ENCODE measurements around the gene MT1F.

The MT1F gene

DNA sequence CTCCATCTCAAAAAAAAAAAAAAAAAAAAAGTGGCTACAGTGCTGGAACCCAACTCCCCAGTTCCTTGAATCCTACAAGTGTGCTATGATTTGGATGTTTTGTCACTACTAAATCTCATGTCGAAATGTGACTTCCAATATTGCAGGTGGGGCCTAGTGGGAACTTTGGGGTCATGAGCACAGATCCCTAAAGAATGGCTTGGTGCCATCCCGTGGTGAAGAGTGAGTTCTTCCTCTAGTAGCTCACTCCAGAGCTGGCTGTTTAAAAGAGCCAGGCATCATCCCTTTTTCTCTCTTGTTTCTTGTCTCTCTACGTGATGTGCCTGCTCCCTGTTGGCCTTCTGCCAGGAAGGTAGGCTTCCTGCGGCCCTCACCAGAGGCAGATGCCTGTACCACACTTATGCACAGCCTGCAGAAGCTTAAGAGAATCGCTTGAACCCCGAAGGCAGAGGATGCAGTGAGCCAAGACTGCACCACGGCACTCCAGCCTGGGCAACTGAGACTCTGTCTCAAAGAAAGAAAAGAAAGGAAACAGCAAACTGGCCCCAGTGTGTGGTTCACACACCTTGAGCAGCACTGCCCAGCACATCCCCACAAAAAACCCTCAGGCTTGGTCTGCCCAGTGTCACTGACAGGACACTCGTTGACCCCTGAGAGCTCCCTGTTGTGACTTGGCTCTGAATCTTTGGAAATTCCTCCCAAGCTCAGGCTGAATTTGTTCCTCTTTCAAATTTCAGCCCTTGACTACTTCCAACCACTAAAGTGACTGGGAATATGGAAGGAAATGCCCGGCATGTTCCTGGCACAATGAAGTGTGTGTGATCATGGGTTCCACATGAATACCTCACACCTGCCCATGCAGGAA is 29.0 kb upstream of the MT1F start:
- Histone ChIP-seq H3K9ac (ENCODE audit: low read length) (no peak overlapping the region), H3K4me3 (ENCODE audit: low read length) (no peak overlapping the region), H3K4me1 (ENCODE audit: control insufficient read depth, low read depth, low read length) (peaks cover 12% of the 10 kb centered on the region), H3K27me3 (ENCODE audit: control insufficient read depth, insufficient read depth, low read length) (peaks cover 100% of the 10 kb centered on the region), H3K27ac (ENCODE audit: low read length) (no peak overlapping the region), H3K9me3 (ENCODE audit: control insufficient read depth, low read depth, low read length) (no peaks in the 10 kb centered on the region), H3K36me3 (ENCODE audit: control insufficient read depth, low read depth, low read length) (no peaks in the 10 kb centered on the region)

- H3K36me3 ChIP-seq (ENCODE audit: control insufficient read depth, low read depth, low read length): no peaks in the 10 kb centered on the region
- no peak overlapping the region for H3K27ac ChIP-seq (ENCODE audit: low read length)
Observed at GRCh38 chr16:56629531-56629930, 28.2 kb upstream of the MT1F start.

DNA sequence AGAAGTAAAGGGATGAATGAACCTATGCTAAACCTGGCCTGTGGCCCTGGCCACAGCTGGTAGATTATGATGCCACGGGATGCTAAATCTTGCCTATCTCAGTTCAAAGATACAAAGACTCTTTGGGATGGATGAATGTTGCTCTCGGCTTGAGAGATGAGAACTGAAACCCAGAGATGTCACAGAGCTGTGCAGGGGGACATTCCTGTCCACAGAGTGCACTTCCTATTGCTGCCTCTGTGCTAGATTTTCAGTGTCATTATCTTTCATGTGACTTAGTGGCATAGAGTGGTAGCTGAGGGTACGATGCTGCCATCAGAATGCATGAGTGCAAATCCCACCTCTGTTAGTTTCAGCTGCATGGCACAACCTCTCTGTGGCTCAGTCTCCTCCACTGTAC is 27.6 kb upstream of the MT1F start:
- no peak overlapping the region for H3K27ac ChIP-seq (ENCODE audit: low read length)
- no peaks in the 10 kb centered on the region for H3K36me3 ChIP-seq (ENCODE audit: control insufficient read depth, low read depth, low read length)
- peaks cover 100% of the 10 kb centered on the region for H3K27me3 ChIP-seq (ENCODE audit: control insufficient read depth, insufficient read depth, low read length)
- no peak overlapping the region for H3K9ac ChIP-seq (ENCODE audit: low read length)
- no peaks in the 10 kb centered on the region for H3K9me3 ChIP-seq (ENCODE audit: control insufficient read depth, low read depth, low read length)
- no peak overlapping the region for H3K4me3 ChIP-seq (ENCODE audit: low read length)
- H3K4me1 ChIP-seq (ENCODE audit: control insufficient read depth, low read depth, low read length): peaks cover 12% of the 10 kb centered on the region

More at GRCh38 chr16:56629531-56629930, 28.2 kb upstream of the MT1F start:
- H3K4me3 ChIP-seq (ENCODE audit: low read length): no peak overlapping the region
- H3K27me3 ChIP-seq (ENCODE audit: control insufficient read depth, insufficient read depth, low read length): peaks cover 100% of the 10 kb centered on the region
- H3K4me1 ChIP-seq (ENCODE audit: control insufficient read depth, low read depth, low read length): peaks cover 12% of the 10 kb centered on the region
- no peaks in the 10 kb centered on the region for H3K9me3 ChIP-seq (ENCODE audit: control insufficient read depth, low read depth, low read length)
- no peak overlapping the region for H3K9ac ChIP-seq (ENCODE audit: low read length)

DNA sequence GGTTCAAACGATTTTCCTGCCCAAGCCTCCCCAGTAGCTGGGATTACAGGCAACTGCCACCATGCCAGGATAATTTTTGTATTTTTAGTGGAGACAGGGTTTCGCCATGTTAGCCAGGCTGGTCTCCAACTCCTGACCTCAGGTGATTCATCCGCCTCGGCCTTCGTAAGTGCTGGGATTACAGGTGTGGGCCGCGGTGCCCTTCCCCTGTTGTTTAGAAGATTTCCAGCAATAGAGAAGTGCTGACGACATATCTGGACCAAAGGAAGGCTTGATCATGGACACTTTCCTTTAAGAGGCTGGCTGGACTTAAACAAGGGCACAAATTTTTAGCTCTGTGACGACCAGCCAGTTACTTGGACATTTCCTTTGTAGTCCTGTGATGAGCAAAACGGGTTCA is 26.6 kb upstream of the MT1F start:
- peaks cover 7% of the 10 kb centered on the region for H3K4me1 ChIP-seq (ENCODE audit: control insufficient read depth, low read depth, low read length)
- no peaks in the 10 kb centered on the region for H3K36me3 ChIP-seq (ENCODE audit: control insufficient read depth, low read depth, low read length)
- H3K27ac ChIP-seq (ENCODE audit: low read length): no peak overlapping the region
- no peak overlapping the region for H3K9ac ChIP-seq (ENCODE audit: low read length)
- no peaks in the 10 kb centered on the region for H3K9me3 ChIP-seq (ENCODE audit: control insufficient read depth, low read depth, low read length)
- peaks cover 100% of the 10 kb centered on the region for H3K27me3 ChIP-seq (ENCODE audit: control insufficient read depth, insufficient read depth, low read length)
- H3K4me3 ChIP-seq (ENCODE audit: low read length): no peak overlapping the region

GRCh38 chr16:56631832-56632155 is 26.0 kb upstream of the MT1F start:
- no peaks in the 10 kb centered on the region for H3K9me3 ChIP-seq (ENCODE audit: control insufficient read depth, low read depth, low read length)
- H3K4me3 ChIP-seq (ENCODE audit: low read length): peak overlapping the region; percentile 48
- H3K27me3 ChIP-seq (ENCODE audit: control insufficient read depth, insufficient read depth, low read length): peaks cover 100% of the 10 kb centered on the region
- H3K4me1 ChIP-seq (ENCODE audit: control insufficient read depth, low read depth, low read length): peaks cover 5% of the 10 kb centered on the region
- H3K9ac ChIP-seq (ENCODE audit: low read length): no peak overlapping the region
- H3K27ac ChIP-seq (ENCODE audit: low read length): no peak overlapping the region
- no peaks in the 10 kb centered on the region for H3K36me3 ChIP-seq (ENCODE audit: control insufficient read depth, low read depth, low read length)

- peaks cover under 1% of the 10 kb centered on the region for H3K4me1 ChIP-seq (ENCODE audit: control insufficient read depth, low read depth, low read length)
- H3K9ac ChIP-seq (ENCODE audit: low read length): no peak within 1 kb of the TSS
- no peaks in the 10 kb centered on the region for H3K9me3 ChIP-seq (ENCODE audit: control insufficient read depth, low read depth, low read length)
- peak within 1 kb of the TSS; percentile 48 for H3K4me3 ChIP-seq (ENCODE audit: low read length)
- no peaks in the 10 kb centered on the region for H3K36me3 ChIP-seq (ENCODE audit: control insufficient read depth, low read depth, low read length)
- peaks cover 100% of the 10 kb centered on the region for H3K27me3 ChIP-seq (ENCODE audit: control insufficient read depth, insufficient read depth, low read length)
- no peak within 1 kb of the TSS for H3K27ac ChIP-seq (ENCODE audit: low read length)
Observed at GRCh38 chr16:56632156-56632847, 25.5 kb upstream of the MT1F start, which contains the start of gene MT1M. MT1M (plus strand) TSS chr16:56632659; CDS start chr16:56632732, 73 bp downstream.

DNA sequence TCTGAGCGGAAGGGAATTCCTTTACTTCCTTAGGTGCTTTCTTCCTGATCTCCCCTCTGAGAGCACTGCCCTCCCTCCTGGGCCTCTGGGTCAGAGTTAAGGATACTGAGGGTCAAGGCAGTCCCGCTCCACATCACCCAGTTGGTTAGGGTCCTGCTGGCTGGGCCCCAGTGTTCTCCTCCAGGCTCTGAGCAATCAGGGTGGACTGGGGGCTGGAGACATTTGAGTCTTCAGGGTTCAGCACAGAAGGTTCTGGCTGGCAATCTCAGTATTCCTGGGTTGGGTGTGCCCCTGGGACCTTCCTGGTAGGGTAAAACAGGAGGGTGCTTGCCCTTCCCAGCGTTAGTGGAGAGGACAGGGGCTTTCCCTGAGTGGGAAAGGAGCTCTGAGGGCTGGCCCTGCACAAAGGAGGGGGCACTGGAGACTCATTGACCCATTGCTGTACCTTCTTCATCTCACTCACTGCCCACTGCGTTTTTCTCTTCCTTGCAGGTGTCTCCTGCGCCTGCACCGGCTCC is 24.9 kb upstream of the MT1F start:
- H3K27me3 ChIP-seq (ENCODE audit: control insufficient read depth, insufficient read depth, low read length): peaks cover 100% of the 10 kb centered on the region
- no peaks in the 10 kb centered on the region for H3K9me3 ChIP-seq (ENCODE audit: control insufficient read depth, low read depth, low read length)
- H3K9ac ChIP-seq (ENCODE audit: low read length): no peak overlapping the region
- peak overlapping the region; percentile 48 for H3K4me3 ChIP-seq (ENCODE audit: low read length)
- no peaks in the 10 kb centered on the region for H3K36me3 ChIP-seq (ENCODE audit: control insufficient read depth, low read depth, low read length)
- H3K4me1 ChIP-seq (ENCODE audit: control insufficient read depth, low read depth, low read length): no peaks in the 10 kb centered on the region
- H3K27ac ChIP-seq (ENCODE audit: low read length): no peak overlapping the region

DNA sequence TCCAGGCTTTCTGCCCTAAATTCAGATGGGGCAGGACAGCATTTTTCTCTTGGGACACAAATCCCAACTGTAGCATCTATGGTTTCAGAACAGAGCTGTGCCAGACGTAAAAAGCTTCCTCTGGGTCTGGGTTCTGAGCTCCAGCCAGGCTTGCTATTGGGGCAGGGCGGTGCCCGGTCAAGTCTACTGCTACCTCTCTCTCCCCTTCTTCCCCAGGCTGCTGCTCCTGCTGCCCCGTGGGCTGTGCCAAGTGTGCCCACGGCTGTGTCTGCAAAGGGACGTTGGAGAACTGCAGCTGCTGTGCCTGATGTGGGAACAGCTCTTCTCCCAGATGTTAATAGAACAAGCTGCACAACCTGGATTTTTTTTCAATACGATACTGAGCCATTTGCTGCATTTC is 24.2 kb upstream of the MT1F start:
- no peaks in the 10 kb centered on the region for H3K4me1 ChIP-seq (ENCODE audit: control insufficient read depth, low read depth, low read length)
- no peak overlapping the region for H3K27ac ChIP-seq (ENCODE audit: low read length)
- H3K9ac ChIP-seq (ENCODE audit: low read length): no peak overlapping the region
- no peak overlapping the region for H3K4me3 ChIP-seq (ENCODE audit: low read length)
- no peaks in the 10 kb centered on the region for H3K36me3 ChIP-seq (ENCODE audit: control insufficient read depth, low read depth, low read length)
- H3K27me3 ChIP-seq (ENCODE audit: control insufficient read depth, insufficient read depth, low read length): peaks cover 100% of the 10 kb centered on the region
- H3K9me3 ChIP-seq (ENCODE audit: control insufficient read depth, low read depth, low read length): no peaks in the 10 kb centered on the region

- Histone ChIP-seq H3K9ac (ENCODE audit: low read length) (no peak overlapping the region), H3K36me3 (ENCODE audit: control insufficient read depth, low read depth, low read length) (no peaks in the 10 kb centered on the region), H3K27me3 (ENCODE audit: control insufficient read depth, insufficient read depth, low read length) (peaks cover 100% of the 10 kb centered on the region), H3K4me1 (ENCODE audit: control insufficient read depth, low read depth, low read length) (no peaks in the 10 kb centered on the region), H3K27ac (ENCODE audit: low read length) (no peak overlapping the region), H3K4me3 (ENCODE audit: low read length) (peak overlapping the region; percentile 51), H3K9me3 (ENCODE audit: control insufficient read depth, low read depth, low read length) (no peaks in the 10 kb centered on the region)
Observed at GRCh38 chr16:56634715-56635440, 22.9 kb upstream of the MT1F start.

GRCh38 chr16:56635441-56635967 is 22.3 kb upstream of the MT1F start:
- no peak overlapping the region for H3K27ac ChIP-seq (ENCODE audit: low read length)
- no peaks in the 10 kb centered on the region for H3K9me3 ChIP-seq (ENCODE audit: control insufficient read depth, low read depth, low read length)
- no peak overlapping the region for H3K9ac ChIP-seq (ENCODE audit: low read length)
- H3K4me1 ChIP-seq (ENCODE audit: control insufficient read depth, low read depth, low read length): no peaks in the 10 kb centered on the region
- no peaks in the 10 kb centered on the region for H3K36me3 ChIP-seq (ENCODE audit: control insufficient read depth, low read depth, low read length)
- H3K27me3 ChIP-seq (ENCODE audit: control insufficient read depth, insufficient read depth, low read length): peaks cover 100% of the 10 kb centered on the region
- peak overlapping the region; percentile 51 for H3K4me3 ChIP-seq (ENCODE audit: low read length)

All from iPS-18a (cell line).